ENCODE measurements around the gene HBS1L. TPM values are rescaled to one million over a fixed set of nuclear protein-coding genes. Genes with fewer than 3 reads are reported as not detected.

The HBS1L gene
- total and polyA plus RNA-seq, 2 of the 4 experiments (the other 2 are of a cell fraction) = 45.1 to 120 TPM

- dilution Hi-C loops (cut with HindIII; ENCODE audit: low sequenced_read_pairs, unreplicated experiment) = no loop called here
Observed at GRCh38 chr6:134921276-134921675, 133.3 kb downstream of the HBS1L start.

More at GRCh38 chr6:134921276-134921675, 133.3 kb downstream of the HBS1L start:
- H3K4me1 ChIP-seq (ENCODE audit: control insufficient read depth, insufficient read depth, low read length) = 0 out of 2 replicates have a peak, but pooled peaks cover 2% of the 10 kb centered on the region
- H2BK120ac ChIP-seq (ENCODE audit: low read depth, low read length) = no peak overlapping the region
- TF ChIP-seq ELK1 (IDR thresholded peaks at IDR 0.05; ENCODE audit: borderline replicate concordance, low read depth, low read length) (no peak), NFE2L2 (IDR thresholded peaks at IDR 0.05; ENCODE audit: low read depth, low read length) (no peak), MAFK (IDR thresholded peaks at IDR 0.05; ENCODE audit: low read depth, low read length) (no peak), MAZ (IDR thresholded peaks at IDR 0.05; ENCODE audit: borderline replicate concordance, low read depth, low read length) (no peak)
- no peak overlapping the region for H3K18ac ChIP-seq (ENCODE audit: low read depth, low read length)
- H3K23ac ChIP-seq (ENCODE audit: low read depth, low read length) = no peak overlapping the region
- H3K4me3 ChIP-seq (ENCODE audit: insufficient read depth, low read depth, low read length) = no peak overlapping the region
- peaks cover 3% of the 10 kb centered on the region for H3K9me1 ChIP-seq (ENCODE audit: insufficient read depth, low read length)
- H4K8ac ChIP-seq (ENCODE audit: low read depth in 2 of 2, low read length in 2 of 2) = no peak overlapping the region
- no peak overlapping the region for H4K91ac ChIP-seq (ENCODE audit: insufficient read depth, low read depth, low read length)
- no peaks in the 10 kb centered on the region for H3K36me3 ChIP-seq (ENCODE audit: control insufficient read depth, insufficient read depth, low read length)
- in situ Hi-C loops (cut with MboI; ENCODE audit: low sequenced_read_pairs) (no loop called here), intact Hi-C loops (cut with micrococcal nuclease) (no loop called here)
- H3K9me3 ChIP-seq (ENCODE audit: control insufficient read depth, insufficient read depth, low read length) = no peaks in the 10 kb centered on the region
- no peak overlapping the region for H3K4ac ChIP-seq (ENCODE audit: low read depth, low read length)
- no peak overlapping the region for H4K5ac ChIP-seq (ENCODE audit: low read depth, low read length)
- no peaks in the 10 kb centered on the region for H3K79me1 ChIP-seq (ENCODE audit: low read depth in 1 of 2, low read length in 2 of 2)
- no peak overlapping the region for H3K9ac ChIP-seq (ENCODE audit: low read depth, low read length)
- no peak overlapping the region for H2AK9ac ChIP-seq (replicated peaks; ENCODE audit: low read depth, low read length, poor library complexity)
- DNase-seq (no peak), ATAC-seq (ENCODE audit: low read depth) (no peak)
- H3K14ac ChIP-seq (replicated peaks; ENCODE audit: low read depth, low read length) = no peak overlapping the region
- no peak overlapping the region for H2BK20ac ChIP-seq (ENCODE audit: low read depth, low read length)
- no peak overlapping the region for H2AK5ac ChIP-seq (ENCODE audit: low read depth, low read length)
- no peak overlapping the region for H2BK5ac ChIP-seq (ENCODE audit: low read depth, low read length, poor library complexity, severe bottlenecking)
- 83% methylated on average over 1 of the region's 5 CpGs; no CpG with 5 or more reads in 1 of the 2 experiments for WGBS, 2 experiments (ENCODE audit: extremely low coverage in 2 of 2, insufficient read length in 1 of 2)
- no peak overlapping the region for H3K56ac ChIP-seq (ENCODE audit: extremely low read depth, insufficient read depth, low read length)
- H3K27me3 ChIP-seq (ENCODE audit: control insufficient read depth, insufficient read depth, low read length) = no peaks in the 10 kb centered on the region
- ChIA-PET POLR2A (ENCODE audit: unreplicated experiment) (no interaction called here), CTCF (no interaction called here)
- no peak overlapping the region for H2AFZ ChIP-seq (replicated peaks; ENCODE audit: low read length, poor library complexity)
- no peaks in the 10 kb centered on the region for H4K20me1 ChIP-seq (ENCODE audit: insufficient read depth, low read length)
- H2BK15ac ChIP-seq (ENCODE audit: low read depth, low read length) = no peak overlapping the region
- no peak overlapping the region for H3K27ac ChIP-seq (ENCODE audit: insufficient read depth, low read length)
- BruUV-seq (replicated peaks) = no TSS peak
- no peak overlapping the region for H3K4me2 ChIP-seq (ENCODE audit: low read depth, low read length)

All from IMR-90 (cell line).